Measurements from ENCODE around the gene LIN7C. TPM values are rescaled to one million over a fixed set of nuclear protein-coding genes. Genes with fewer than 3 reads are reported as not detected.

The LIN7C gene
- total and polyA plus RNA-seq, 2 of the 13 experiments (the other 11 are each of a cell fraction or from before 2014, with no cell fraction given) = 14.8 to 37.2 TPM

DNA sequence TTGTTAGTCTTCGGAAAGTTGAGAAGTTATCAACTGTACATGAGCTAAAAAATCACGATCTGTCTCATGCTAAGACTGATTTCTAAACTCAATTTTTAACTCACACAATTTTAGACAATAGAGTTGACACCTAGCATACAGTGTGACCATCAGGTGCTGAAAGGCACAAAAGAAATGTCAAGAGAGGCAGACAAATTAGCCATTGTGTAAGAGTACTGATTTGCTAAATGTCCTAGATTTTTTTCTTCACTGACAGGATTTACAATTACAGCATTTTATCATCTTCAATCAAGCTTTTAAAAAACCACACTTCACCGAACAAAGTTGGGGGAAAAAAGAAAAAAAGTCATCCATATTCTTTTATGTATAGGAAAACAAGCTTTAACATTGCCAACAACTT is 40.9 kb downstream of the LIN7C start:
- Histone ChIP-seq H3K4me1 (ENCODE audit: insufficient read depth, low read length) (peaks cover 84% of the 10 kb centered on the region), H3K9ac (ENCODE audit: insufficient read depth, low read depth, low read length) (no peak overlapping the region), H2AFZ (ENCODE audit: low read length) (no peak overlapping the region), H3K4me3 (replicated peaks in 1 of 3; ENCODE audit: insufficient read depth in 1 of 3, low read depth in 2 of 3, low read length in 3 of 3) (no peak overlapping the region), H3K27me3 (ENCODE audit: control insufficient read depth in 1 of 2, insufficient read depth in 2 of 2, low read length in 2 of 2) (no peaks in the 10 kb centered on the region), H3K4me2 (ENCODE audit: low read depth, low read length) (peak overlapping the region; percentile 85), H3K79me2 (ENCODE audit: insufficient read depth, low read length) (peaks cover 99% of the 10 kb centered on the region), H3K36me3 (replicated peaks in 1 of 2; ENCODE audit: control insufficient read depth in 1 of 2, insufficient read depth in 2 of 2, low read length in 2 of 2) (peaks cover 0 to 1% of the 10 kb centered on the region in 2 experiments; a peak in 1 of 5 replicates), H3K27ac (ENCODE audit: extremely low read length, insufficient read depth, low read length) (peak overlapping the region; percentile 56), H4K20me1 (ENCODE audit: insufficient read depth, low read length) (peaks cover 8% of the 10 kb centered on the region), H3K9me3 (ENCODE audit: low read length) (no peaks in the 10 kb centered on the region)
- CTCF ChIA-PET (ENCODE audit: low intra/inter-chr PET ratio, low total read pairs) = no interaction called here
- ATAC-seq = no peak
- no peak for DNase-seq (ENCODE audit: low spot score)
- 71% methylated on average over 3 of the region's 3 CpGs for WGBS (ENCODE audit: low lambda C conversion rate)
- no peak for FAIRE-seq
- POLR2A ChIA-PET = interaction anchor here (1.2 to 1.4 kb wide), 2 partner anchors 64 to 71 kb away, joined by 3 read pairs; no protein-coding TSS in a partner anchor
- BruUV-seq (replicated peaks) = no TSS peak
- intact Hi-C loops (cut with micrococcal nuclease; ENCODE audit: unreplicated experiment) (loop anchor here (2.0 kb wide), 1 partner anchor 71 kb away; no protein-coding TSS in a partner anchor), in situ Hi-C loops (cut with HindIII; ENCODE audit: extremely low pct_ligation_motif_present, low pct_unique_long_range_greater_than_20kb) (loop anchor here (5.0 kb wide), 1 partner anchor 68 kb away; no protein-coding TSS in a partner anchor)
- TF ChIP-seq, protein P1, sequence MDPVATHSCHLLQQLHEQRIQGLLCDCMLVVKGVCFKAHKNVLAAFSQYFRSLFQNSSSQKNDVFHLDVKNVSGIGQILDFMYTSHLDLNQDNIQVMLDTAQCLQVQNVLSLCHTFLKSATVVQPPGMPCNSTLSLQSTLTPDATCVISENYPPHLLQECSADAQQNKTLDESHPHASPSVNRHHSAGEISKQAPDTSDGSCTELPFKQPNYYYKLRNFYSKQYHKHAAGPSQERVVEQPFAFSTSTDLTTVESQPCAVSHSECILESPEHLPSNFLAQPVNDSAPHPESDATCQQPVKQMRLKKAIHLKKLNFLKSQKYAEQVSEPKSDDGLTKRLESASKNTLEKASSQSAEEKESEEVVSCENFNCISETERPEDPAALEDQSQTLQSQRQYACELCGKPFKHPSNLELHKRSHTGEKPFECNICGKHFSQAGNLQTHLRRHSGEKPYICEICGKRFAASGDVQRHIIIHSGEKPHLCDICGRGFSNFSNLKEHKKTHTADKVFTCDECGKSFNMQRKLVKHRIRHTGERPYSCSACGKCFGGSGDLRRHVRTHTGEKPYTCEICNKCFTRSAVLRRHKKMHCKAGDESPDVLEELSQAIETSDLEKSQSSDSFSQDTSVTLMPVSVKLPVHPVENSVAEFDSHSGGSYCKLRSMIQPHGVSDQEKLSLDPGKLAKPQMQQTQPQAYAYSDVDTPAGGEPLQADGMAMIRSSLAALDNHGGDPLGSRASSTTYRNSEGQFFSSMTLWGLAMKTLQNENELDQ (CRISPR knock-in tag; IDR thresholded peaks at IDR 0.05; ENCODE audit: borderline replicate concordance) = no peak
- TF ChIP-seq TBX3 (IDR thresholded peaks at IDR 0.05; ENCODE audit: borderline replicate concordance) (peak; percentile 23; the same call in 1 of the 2 replicates), SOX6 (IDR thresholded peaks at IDR 0.05) (no peak), SOX6 (CRISPR knock-in tag; IDR thresholded peaks at IDR 0.05) (peak; percentile 27; the same call in 1 of the 2 replicates), SOX5 (CRISPR knock-in tag; IDR thresholded peaks at IDR 0.05; ENCODE audit: borderline replicate concordance) (peak; percentile 45; the same call in 1 of the 2 replicates), SP1 (IDR thresholded peaks at IDR 0.05) (no peak), SP1 (CRISPR knock-in tag; IDR thresholded peaks at IDR 0.05) (no peak), SOX13 (IDR thresholded peaks at IDR 0.05) (no peak), SOX13 (CRISPR knock-in tag; conservative IDR thresholded peaks at IDR 0.05 in 1 of 2, IDR thresholded peaks at IDR 0.05 in 1 of 2) (peak in 1 of 2 experiments; percentile 71; a peak in 2 of 4 replicates), ZNF333 (CRISPR knock-in tag; IDR thresholded peaks at IDR 0.05; ENCODE audit: borderline replicate concordance) (no peak), ASH2L (IDR thresholded peaks at IDR 0.05; ENCODE audit: insufficient read length, low read depth, low read length) (no peak), KAT2B (IDR thresholded peaks at IDR 0.05; ENCODE audit: borderline replicate concordance, low read depth, low read length) (no peak), IKZF4 (CRISPR knock-in tag; IDR thresholded peaks at IDR 0.05; ENCODE audit: borderline replicate concordance, low read depth, not compliant biosample characterization) (no peak), TBX2 (CRISPR knock-in tag; IDR thresholded peaks at IDR 0.05; ENCODE audit: borderline replicate concordance) (no peak), SAP130 (CRISPR knock-in tag; IDR thresholded peaks at IDR 0.05; ENCODE audit: low read depth) (no peak), RFXAP (CRISPR knock-in tag; IDR thresholded peaks at IDR 0.05; ENCODE audit: borderline replicate concordance) (no peak), PAWR (CRISPR knock-in tag; IDR thresholded peaks at IDR 0.05; ENCODE audit: borderline replicate concordance) (no peak), ZFP36L1 (CRISPR knock-in tag; IDR thresholded peaks at IDR 0.05) (no peak)
- TF ChIP-seq, protein P2, sequence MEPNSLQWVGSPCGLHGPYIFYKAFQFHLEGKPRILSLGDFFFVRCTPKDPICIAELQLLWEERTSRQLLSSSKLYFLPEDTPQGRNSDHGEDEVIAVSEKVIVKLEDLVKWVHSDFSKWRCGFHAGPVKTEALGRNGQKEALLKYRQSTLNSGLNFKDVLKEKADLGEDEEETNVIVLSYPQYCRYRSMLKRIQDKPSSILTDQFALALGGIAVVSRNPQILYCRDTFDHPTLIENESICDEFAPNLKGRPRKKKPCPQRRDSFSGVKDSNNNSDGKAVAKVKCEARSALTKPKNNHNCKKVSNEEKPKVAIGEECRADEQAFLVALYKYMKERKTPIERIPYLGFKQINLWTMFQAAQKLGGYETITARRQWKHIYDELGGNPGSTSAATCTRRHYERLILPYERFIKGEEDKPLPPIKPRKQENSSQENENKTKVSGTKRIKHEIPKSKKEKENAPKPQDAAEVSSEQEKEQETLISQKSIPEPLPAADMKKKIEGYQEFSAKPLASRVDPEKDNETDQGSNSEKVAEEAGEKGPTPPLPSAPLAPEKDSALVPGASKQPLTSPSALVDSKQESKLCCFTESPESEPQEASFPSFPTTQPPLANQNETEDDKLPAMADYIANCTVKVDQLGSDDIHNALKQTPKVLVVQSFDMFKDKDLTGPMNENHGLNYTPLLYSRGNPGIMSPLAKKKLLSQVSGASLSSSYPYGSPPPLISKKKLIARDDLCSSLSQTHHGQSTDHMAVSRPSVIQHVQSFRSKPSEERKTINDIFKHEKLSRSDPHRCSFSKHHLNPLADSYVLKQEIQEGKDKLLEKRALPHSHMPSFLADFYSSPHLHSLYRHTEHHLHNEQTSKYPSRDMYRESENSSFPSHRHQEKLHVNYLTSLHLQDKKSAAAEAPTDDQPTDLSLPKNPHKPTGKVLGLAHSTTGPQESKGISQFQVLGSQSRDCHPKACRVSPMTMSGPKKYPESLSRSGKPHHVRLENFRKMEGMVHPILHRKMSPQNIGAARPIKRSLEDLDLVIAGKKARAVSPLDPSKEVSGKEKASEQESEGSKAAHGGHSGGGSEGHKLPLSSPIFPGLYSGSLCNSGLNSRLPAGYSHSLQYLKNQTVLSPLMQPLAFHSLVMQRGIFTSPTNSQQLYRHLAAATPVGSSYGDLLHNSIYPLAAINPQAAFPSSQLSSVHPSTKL (CRISPR knock-in tag; IDR thresholded peaks at IDR 0.05) = no peak
- TF ChIP-seq, protein P3, sequence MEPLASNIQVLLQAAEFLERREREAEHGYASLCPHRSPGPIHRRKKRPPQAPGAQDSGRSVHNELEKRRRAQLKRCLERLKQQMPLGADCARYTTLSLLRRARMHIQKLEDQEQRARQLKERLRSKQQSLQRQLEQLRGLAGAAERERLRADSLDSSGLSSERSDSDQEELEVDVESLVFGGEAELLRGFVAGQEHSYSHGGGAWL (CRISPR knock-in tag; IDR thresholded peaks at IDR 0.05) = no peak
